NCI-H1105 treated with DMSO at 0.1 percent for 48 hours (cell line): ENCODE results near the gene CDC16.
A peak's percentile ranks its signal among the peaks of the same experiment; 100 is the strongest.
"Not testable (repeated sequence)": the region's sequence is repeated elsewhere in the genome, so short reads cannot be mapped to it uniquely, and the experiment has no call there.

Experiments
- DNase-seq: peaks from one replicate; lab custom pipeline; 2025; lab: John Stamatoyannopoulos, UW

The CDC16 gene

DNA sequence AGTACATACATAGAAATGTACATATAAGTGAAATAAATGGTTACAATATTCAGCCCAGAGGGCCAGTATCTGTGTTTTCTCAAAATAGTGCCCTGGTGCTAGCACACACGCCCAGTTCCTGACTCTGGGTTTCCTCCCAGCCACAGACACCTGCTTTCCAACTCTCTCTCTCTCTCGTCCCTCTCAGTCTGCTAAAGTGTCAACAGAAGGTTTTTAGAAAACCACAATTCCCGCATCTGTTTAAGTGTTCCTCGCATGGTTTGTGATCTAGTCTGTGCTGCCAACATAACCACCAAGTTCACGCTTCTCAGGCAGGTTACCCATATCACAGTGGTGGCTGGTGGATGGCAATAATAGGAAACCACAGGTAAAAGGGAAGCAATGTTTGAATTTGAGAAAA lies 28.9 kb downstream of the CDC16 start:
- no peak for DNase-seq

GRCh38 chr13:114264313-114264712 lies 29.6 kb downstream of the CDC16 start:
- DNase-seq, result not testable (repeated sequence)

GRCh38 chr13:114264886-114265611 lies 30.4 kb downstream of the CDC16 start:
- DNase-seq, result no peak

DNA sequence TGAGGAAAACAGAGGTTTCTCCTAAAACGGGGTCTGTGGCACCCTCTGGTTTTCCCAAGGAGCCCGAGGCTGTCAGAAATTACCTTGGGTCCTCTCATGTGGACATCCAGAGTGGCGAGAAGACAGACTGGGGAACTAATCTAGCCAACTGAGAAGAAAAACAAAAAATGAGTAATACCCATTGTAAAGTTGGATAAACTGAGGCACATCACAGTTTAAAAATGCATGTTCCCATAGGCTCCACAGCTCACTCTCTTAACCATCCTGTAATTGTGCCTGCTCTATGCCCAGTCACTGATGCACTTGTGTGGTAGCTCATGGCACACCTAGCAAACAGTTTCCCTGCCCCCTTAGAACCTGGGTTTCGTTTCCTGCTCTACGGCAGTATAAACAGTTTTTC lies 31.5 kb downstream of the CDC16 start:
- DNase-seq, result no peak

- no peak for DNase-seq
Measured at GRCh38 chr13:114268344-114269280, 33.9 kb downstream of the CDC16 start.

GRCh38 chr13:114269281-114269770 lies 34.6 kb downstream of the CDC16 start:
- DNase-seq, result no peak

DNA sequence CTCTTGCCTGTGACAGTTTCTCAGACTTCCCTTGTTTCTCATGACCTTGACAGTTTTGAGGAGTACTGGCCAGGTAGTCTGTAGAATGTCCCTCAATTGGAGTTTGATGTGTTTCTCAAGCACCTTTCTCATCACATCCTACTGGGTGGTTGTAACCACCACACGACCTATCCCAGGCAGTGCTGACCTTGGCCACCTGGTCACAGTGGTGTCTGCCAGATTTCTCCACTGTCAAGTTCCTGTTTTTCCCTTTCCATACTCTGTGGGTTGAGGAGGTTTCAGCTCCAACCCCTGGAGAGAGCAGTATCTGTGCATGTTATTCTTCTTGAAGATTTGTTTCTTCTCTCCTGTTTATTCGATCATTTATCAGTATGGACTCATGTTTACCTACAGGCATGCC lies 38.3 kb downstream of the CDC16 start:
- DNase-seq, result no peak

GRCh38 chr13:114275304-114275703 lies 40.6 kb downstream of the CDC16 start:
- no peak for DNase-seq

GRCh38 chr13:114279146-114279545 lies 44.4 kb downstream of the CDC16 start:
- DNase-seq, result no peak

DNA sequence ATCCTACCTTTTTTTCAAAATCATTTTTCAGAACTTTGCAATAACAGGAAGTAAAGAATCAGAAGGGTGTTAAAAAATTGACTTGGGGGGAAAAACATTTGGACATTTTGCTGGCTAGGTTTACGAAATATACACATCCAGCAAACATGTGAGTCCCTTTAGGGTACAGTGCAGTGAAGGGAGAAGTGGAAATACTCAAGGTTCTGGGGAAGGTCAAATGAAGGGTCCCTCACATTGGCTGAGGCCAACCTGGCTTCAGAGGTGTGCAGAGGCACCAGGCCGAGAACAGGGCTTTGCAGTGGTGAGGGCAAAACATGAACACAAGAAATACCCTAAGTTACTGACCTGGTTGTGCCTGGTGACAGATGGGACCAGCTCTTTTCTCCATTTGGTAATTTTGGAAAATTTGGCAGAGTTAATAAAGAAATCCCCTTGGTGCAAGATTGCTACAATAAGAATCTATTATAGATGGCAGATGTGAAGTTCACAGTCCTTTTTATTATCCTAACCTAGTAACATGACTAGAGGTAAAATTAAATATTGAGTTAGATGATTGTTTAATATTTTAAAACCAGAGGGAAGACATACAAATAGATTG lies 45.2 kb downstream of the CDC16 start:
- no peak for DNase-seq

- peak; percentile 90 for DNase-seq
Measured at GRCh38 chr13:114281351-114282040, 46.8 kb downstream of the CDC16 start, which contains the start of gene UPF3A. Gene UPF3A (plus strand): TSS chr13:114281601. CDS start chr13:114281640, 39 bp downstream.

DNA sequence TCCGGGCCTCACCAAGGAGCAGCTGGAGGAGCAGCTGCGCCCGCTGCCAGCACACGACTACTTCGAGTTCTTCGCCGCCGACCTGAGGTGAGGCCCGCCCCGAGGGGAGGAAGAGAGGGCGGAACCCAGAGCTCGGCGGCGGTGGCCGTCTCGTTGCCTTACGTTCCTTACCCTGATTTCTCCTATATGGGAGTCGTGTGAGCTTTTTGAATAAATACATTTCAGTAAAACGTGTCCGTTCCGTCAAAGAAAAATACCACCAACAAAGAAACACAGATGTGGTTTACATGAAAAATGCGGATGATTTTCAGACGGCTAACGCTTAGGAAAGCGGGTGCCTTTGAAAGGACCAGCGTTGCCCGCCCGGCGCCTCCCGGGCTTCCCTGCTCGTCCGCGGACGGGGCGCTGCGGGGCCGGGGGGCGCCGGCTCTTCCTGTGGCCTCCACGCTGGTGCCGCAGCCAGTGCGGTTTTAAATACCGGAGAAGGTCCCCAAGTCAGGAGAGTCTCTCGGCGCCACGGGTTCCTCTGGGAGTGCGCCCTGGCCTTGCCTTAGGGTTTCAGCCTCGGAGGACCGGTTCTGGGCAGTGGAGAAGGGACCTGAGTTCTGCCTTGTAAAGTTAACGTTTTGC lies 47.5 kb downstream of the CDC16 start:
- peak; percentile 89 for DNase-seq

DNA sequence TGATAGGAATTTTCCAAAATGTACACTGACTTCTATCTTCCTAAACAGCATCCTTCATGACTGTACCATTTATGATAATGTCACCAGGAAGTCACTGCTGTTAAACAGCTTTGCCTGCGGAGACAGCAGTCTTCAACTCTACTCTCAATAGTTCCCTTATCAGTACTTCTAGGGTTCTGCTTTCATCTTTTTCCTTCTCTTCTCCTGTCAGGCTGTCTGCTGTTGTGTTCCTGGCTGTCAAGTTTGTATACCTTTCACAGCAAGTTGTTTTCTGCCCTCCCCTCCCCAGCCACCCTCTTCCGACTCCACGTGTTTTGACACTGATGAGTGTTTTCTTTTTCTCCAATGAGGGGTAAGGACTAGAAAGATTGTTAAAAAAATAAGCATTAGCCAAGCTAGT lies 48.9 kb downstream of the CDC16 start:
- no peak for DNase-seq

GRCh38 chr13:114284680-114285079 lies 50.0 kb downstream of the CDC16 start:
- no peak for DNase-seq

GRCh38 chr13:114285166-114285808 lies 50.6 kb downstream of the CDC16 start:
- DNase-seq, result no peak

DNA sequence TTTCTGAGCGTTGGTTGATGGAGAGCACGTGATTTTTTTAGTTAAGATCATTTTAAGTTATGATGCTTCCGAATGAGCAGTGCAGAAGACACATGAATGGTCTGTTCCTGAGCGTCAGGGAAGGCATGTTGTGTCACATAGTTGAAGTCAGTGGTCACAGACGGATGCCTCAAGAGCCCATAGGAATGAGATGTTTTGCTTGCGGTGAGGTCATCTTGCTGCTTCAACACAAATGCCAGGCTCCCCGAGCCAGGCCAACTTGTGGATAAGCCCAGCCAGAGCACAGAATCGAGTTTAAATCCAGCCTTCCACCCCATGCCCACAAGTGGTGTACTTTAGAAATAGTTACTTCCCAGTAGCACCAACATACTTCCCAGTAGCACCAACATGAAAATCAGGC lies 52.1 kb downstream of the CDC16 start:
- no peak for DNase-seq

DNA sequence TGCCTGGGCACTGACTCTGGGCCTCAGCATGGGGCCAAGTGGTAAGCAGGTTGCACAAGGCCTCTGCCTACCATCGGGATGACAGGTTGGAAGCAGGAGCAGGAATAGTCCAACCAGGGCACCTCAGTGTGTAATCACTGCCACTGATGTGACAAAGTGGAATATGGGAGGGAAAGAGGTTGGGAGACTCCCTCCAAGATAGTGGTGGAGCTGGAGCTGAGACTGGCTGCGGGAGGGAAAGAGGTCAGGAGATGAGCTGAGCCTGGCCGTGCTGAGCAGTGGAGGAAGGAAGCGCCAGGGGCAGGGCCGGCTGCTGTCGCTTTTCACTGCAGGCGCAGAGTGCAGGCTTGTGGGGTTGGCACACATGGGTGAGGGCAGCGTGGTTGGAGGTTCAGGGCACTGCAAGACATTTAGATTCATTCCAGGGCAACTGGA lies 53.5 kb downstream of the CDC16 start:
- no peak for DNase-seq

- no peak for DNase-seq
Measured at GRCh38 chr13:114296448-114296847, 61.8 kb downstream of the CDC16 start.

DNA sequence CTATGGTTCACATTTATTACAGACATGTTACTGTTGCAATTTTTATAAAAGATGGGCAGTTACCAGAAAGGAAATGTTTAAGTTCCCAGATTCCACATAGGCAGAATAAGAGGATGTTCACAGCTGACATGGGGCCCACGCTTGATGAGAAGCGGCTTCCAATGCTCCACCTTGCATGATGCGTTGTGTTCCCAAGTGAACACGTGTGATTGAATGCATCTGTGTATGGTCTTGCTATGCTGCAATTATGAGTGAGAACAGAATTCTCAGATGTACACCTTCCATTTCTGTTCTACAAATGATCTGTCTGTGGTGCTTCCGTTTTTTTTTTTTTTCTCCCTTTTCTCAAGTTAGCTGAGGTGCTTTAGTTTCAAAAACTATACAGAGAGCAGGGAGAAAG lies 62.2 kb downstream of the CDC16 start:
- DNase-seq, result no peak

GRCh38 chr13:114298866-114299265 lies 64.2 kb downstream of the CDC16 start:
- no peak for DNase-seq
